GF-D8 (cell line): ENCODE measurements around the gene SH2D5.

Source experiments
- DNase-seq: peaks from one replicate; lab custom pipeline; 2025; lab: John Stamatoyannopoulos, UW

Gene SH2D5

DNA sequence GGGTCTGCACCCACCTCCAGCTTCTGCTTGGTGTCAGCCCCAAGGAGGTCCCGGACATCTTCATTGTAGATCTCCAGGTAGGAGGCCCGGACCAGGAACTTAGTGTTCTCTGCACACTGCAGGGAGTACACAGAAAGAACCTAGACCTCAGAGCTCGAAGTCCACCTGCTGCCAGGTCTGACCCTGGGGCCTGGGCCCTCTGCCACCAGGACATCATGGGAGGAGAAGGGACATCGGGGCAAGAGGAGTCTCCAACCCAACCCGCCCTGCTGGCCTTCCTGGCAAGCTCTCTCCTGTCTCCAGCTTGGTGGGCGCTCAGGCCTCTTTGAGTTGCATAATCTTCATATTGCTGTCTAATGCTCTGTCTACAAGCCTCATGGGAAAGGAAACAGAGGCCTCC is 19.1 kb downstream of the SH2D5 start:
- DNase-seq: no peak

DNA sequence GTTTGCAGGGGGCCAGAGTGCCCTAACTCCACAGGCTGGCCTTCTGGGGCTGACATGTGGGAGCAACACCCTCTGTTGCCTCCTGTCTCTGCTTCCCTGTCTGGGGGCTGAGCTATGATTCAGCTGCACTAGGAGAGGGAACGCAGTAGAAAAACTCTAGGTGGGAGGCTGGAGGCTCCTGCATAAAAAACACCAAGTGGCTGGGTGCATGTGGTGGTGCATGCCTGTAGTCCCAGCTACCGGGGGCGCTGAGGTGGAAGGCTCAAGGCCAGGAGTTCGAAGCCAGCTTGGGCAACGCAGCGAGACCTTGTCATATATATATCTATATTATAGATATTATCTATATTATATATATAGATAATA is 20.3 kb downstream of the SH2D5 start:
- no peak for DNase-seq

DNA sequence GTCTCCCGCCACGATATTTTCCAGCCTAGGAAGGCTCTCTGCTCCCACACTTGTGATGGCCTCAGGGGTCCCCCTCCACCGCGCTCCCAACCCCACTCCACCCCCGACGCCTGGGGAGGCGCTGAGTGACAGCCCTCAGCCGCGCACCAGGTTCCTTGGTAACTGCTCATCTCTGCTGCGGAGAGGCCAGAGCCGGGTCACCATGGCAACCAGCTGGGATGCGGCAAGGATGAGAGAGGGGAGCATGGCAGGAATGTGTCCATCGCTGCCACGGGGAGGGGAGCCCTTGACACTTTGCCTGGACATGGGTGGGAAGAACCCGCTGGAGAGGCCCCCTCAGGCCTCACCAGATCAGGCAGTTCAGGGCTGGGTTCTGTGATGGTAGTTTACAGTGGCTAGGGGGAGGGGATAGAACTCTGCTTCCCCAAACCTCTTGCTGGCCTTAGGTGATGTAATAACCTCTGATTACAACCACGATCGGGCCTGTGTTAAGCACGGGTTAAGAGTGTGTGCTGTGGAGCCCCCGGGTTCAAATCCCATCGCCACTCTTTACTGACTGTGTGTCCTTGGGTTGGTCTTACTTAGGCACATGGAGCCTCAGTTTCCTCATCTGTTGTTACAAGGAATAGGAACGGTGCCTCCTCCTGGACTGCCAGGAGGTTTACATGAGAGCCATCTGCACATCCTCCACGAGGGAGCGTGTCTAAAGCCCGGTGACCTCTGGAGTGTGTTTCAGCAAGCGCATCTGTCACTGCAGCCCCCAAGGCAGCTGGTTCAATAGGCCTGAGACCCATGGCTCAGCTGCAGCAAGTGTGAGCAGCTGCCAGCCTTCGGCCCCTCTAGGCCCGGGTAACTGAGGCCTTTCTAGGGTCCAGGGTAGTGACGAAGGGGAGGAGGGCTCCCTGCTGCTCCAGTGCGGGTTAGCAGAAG is 21.0 kb downstream of the SH2D5 start:
- DNase-seq: no peak

DNA sequence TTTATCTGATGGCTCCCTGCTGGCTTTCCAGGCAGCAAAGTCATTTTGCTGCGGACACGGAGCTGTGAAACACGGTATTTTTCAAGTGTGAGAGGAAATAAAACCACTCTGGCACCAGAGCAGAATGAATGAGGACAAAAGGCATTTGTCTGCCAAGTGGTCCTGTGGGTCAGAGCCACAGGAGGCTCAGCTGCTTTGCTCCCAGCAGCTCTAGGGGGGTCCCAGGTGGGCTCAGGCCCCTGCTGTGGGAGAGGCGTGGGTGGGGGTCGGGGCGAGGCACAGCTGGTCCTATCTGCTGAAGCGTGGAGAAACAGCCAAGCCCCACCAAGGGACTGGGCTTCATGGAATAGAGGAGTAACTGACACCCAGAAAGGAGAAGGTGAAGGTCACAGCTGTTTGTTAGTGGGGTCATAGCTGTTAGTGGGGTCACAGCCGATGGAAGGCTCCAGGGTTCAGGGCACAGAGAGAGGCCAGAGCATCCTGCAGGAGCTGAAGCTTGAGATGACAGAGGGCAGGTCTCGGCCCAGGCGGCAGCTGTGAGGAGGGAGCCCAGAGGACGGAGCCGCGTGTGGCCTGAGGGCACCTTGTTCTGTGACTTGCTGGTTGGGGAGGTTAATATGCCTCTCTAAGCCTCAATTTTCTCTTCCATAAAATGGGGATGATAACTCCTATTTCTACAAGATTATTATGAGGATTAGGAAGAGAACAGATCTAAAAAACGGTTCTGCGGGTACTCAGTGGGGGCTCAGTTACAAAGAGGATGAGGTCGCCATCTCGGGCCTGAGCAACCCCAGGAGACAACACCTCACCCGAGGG is 21.8 kb downstream of the SH2D5 start:
- DNase-seq: no peak

DNA sequence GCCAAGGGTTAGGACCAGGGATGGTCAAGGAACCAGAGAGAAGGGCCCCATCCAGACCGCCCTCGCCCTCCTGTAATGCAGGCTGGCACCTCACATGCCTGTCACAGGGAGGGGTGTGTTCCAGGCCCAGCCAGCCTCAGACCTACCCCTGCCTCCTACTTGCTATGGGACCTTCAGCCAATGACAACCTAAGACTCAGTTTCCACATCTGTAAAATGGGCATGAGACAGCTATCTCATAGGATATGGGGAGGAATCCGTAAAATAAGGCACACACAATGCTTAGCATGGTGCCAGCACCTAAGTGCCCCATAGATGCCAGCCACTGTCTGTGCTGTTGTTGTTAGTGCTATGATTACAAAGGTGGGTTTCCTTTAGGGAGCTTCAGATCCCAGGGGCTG is 22.6 kb downstream of the SH2D5 start:
- DNase-seq: no peak

DNA sequence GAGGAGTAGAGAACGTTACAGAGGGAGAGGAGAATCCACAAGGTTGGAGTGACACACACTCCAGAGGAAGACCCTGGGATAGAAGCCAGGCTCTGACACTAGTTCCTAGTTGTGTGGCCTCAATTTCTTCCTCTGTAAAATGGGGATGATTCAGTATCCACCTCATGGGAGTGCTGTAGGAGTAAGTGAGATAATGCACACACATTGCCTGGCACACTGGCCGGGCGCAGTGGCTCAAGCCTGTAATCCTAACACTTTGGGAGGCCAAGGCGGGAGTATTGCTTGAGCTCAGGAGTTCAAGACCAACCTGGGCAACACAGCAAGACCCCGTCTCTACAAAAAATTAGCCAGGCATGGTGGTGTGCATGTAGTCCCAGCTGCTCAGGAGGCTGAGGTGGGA is 23.6 kb downstream of the SH2D5 start:
- DNase-seq: no peak

DNA sequence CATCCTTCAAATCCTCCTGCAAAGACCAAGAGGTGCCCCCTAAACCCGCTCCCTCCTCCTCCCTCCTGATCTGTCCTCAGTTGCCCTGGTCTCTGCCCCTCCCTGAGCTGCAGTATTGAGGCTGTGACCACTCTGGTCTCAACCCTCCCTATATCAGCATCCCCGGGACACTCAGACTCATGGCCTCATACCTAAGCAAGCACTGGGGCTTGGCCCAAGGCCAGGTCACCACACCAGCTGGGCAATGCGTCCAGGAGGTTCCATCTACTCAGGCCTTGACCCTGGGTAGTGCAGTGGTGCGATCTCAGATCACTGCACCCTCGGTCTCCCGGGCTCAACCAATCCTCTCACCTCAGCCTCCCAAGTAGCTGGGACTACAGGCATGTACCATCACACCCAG is 24.4 kb downstream of the SH2D5 start:
- DNase-seq: no peak

DNA sequence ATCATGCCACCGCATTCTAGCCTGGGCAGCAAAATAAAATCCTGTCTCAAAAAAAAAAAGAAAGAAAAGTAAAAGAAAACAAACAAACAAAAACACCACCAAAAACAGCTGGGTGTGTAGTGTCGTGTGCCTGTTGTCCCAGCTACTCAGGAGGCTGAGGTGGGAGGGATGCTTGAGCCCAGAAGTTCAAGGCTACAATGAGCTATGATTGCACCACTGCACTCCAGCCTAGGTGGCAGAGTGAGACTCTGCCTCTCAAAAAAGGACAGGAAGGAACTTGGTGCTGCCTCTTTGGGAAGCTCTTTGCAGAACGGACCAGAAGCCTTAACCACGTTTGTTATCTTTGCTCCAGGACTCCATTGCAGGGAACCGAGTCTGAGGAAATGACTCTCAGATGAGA is 25.7 kb downstream of the SH2D5 start:
- DNase-seq: no peak

DNA sequence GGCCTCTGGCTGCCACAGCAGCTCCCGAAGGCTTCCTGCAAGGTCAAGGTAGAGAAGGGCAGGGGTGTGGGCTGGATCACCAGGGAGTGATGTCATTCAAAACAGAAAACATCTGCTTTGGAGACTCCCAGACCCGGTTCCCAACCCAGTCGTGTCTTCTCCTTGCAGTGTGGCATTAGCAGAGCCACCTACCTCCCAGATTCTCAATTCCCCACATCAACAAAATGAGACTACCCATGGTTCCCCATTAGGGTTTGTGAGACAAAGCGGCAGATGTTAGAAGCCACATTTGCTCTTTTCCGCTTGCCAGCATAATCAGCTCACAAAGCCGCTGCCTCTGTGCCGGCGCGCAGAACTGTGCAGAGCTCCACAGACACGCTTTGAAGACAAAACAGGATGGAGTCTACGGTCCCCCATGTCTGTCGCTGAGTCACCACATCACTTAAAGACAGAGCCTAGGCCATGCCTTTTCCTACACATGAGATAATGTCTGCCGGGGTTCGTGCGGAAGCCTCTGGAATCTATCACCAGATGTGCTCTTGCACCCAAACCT is 27.2 kb downstream of the SH2D5 start:
- no peak for DNase-seq

DNA sequence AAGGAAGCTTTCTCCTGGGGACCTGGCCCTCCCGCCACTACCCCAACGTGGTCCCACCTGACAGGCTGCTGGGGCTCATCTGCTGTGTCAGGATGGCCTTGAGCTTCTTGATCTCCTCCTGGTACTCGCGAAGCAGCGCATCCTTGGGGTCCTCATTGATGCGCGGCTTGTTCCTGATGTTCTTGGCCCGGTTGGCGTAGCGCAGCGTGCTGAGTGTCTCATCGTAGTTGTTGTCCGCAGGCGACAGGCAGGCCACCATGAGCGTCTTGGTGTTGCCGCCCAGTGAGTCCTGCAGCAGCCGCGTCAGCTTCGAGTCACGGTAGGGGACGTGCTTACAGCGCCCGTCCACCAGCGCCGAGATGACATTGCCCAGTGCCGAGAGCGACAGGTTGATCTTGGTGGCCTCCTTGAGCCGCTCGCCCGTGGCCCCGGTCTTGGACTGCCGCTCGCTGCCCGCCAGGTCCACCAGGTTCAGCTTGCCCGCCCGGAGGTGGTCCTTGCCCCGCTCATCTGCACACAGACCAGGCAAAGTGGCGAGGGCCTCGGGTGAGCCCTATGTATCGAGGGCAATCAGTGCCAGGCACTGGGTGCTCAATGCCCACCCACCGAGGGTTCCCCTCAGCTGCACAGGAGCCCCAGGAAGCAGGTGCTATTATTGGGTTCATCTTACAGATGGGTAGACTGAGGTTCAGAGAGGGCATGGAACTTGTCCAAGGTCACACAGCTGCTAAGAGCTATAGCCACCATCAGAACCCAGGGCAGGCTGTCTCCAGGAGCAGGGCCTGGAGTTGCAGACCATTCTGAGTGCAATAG is 27.9 kb downstream of the SH2D5 start:
- DNase-seq: no peak

DNA sequence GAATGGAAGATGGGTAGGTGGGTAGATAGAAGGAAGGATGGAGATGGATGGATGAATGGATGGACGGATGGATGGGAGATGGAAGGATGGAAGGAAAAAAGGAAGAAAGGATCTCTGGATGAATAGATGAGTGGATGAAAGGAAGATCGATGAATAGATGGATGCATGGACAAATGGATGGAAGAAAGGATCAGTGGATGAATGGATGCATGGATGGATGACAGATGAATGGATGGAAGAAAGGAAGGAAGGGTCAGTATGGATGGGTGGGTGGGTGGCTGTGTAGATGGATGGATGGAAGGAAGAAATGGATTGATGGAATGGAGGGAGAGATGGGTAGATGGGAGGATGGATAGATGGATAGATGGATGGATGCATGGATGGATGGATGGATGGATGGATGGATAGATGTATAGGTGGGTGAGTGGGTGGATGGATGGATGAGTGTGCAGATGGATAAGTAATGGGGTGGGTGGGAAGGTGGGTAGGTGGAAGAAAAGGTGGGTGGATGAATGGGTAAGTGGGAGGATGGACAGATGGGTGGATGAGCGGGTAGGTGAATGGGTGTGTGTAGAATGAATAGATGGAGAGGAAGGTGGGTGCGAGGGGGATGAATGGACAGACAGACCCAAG is 29.3 kb downstream of the SH2D5 start:
- DNase-seq: no peak

DNA sequence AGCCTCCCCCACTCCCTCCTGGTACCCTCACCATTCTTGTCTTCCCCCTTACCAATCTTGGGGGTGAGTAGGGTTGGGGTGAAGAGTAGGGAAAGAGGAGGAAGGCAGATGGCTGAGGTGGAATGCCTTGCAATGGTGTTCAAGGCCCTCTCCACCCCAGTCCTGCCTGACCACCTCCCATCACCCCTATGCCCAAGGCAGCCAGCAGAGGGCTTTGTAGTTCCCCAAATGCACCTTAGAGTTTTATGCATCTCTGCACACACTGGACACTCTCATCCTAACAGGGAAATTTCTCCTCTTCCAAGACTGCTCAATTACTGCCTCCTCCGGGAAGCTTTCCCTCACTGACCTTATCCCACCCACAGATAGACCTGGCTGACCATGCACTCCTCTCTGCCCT is 30.1 kb downstream of the SH2D5 start:
- DNase-seq: no peak

DNA sequence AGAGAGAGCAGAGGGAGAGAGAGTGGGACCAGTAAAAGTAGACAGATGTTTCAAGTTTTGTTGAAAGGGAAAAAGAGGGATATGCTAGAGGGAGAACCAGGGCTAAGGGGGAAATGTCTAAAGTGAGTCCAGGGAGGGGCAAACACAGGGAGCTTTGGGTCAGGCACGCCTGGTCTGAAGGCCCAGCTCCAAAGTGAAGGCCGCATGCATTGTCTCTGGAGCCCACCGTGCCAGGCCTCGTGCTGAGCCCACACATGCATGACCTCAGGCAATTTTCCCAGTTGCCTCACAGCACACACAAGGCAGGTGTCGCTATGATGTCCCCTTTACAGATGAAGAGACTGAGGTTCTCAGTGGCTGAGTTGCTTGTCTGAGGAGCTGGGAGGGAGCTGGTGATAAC is 30.7 kb downstream of the SH2D5 start:
- DNase-seq: no peak

DNA sequence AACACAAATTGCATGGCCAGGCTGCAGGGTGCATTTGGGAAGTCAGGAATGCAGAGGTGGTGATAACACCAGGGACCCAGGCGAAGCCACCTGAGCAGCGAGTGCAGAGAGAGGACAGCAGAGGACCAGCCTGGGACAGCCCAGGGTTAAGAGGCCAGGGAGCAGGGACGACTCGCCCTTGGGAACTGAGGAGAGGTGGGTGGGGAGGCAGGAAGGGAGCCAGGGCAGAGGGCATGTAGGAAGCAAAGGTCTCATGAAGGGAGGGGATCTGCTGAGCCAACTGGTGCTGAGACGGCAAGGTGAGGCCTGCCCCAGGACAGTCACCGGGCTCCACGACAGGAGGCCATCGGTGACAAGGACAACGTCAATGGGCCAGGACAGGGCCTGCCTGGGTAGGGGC is 31.1 kb downstream of the SH2D5 start:
- no peak for DNase-seq

DNA sequence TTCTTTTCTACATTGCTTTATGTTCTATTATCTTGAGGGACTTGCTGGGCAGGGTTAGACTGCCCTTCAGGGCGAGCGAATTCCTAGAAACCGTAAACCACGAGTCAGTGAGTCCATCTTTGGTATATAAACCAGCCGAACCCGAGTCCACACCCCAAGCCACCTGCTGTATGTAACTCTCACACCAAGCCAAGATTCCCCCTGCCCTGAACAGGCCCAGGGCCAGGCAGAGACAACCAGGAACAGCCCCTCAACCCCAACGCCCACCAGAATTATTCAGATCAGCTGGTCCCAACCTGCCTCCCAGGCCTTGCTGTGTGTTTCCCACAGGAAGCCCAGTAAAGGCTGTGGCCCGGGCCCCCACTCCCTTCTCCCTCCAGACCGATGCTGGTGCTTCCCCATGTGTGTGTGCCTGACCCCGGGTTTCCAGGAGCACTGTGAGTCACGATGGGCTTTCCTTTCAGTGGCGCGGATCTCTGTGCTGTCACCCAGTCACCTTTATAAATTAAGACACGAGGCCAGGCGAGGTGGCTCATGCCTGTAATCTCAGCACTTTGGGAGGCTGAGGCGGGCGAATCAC is 31.8 kb downstream of the SH2D5 start:
- no peak for DNase-seq

DNA sequence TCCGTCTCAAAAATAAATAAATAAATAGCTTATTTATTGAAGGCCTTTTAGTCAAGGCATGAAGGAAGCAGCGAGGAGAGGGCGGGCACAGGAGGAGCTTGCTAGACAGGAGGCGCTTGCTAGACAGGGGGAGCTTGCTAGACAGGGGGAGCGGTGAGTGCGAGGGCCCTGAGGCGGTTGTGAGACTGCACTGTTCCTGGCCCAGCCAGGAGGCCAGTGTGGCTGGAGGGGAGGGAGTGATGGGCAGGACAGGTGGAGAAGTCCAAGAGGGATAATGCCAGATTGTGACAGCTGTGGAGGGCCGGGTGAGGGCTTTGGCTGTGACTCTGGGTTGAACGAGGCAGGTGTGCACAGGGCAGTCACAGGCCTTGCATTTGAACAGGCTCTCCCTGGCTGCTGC is 32.9 kb downstream of the SH2D5 start:
- no peak for DNase-seq

DNA sequence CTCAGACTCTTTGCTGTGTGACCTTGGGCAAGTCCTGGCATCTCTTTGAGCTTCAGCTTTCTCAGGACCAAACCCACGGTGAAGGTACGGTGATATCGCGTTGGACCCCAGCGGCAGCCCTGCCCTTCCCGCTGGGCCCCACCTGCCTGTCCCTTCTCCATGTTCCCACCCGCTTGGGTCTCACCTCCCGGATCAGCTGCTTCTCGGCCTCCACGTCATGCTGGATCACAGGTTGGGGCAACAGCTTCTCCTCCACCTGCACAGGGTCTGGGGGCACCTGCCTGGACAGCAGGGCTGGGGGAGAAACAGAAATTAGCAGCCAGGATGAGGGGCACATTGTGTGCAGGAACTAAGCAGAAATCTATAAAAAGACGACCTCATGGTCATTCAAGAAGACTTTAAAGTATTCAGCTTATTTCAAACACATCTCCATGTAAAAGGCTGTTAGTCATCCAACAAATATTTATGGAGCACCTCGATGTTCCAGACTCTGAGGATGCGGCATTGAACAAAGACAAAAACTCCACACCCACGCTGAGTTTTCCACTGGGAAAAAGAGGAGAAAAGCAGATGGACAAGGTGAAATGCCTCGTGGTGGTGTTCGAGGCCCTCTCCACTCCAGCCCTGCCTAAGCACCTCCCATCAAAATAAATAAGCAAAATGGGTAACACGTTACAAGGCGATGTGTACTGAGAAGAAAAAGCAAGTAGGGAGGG is 34.1 kb downstream of the SH2D5 start:
- DNase-seq: no peak

DNA sequence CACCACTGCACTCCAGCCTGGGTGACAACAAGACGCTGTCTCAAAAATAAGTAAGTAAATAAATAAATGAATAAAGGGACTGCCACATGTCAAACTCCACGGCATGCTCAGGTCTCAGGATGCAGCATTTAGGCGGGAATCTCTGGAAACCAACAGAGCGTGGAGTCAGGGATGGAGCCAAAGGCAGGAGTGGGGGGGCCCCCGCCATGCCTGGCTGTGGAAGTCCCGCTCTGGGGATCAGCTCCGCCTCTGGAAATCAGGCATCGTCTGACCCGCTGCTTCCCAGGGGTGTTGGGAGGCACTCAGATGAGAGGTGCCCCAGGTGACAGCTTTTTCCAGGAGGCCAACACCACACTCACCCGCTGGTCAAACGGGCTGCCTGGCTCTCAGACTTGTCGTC is 34.9 kb downstream of the SH2D5 start:
- DNase-seq: no peak

DNA sequence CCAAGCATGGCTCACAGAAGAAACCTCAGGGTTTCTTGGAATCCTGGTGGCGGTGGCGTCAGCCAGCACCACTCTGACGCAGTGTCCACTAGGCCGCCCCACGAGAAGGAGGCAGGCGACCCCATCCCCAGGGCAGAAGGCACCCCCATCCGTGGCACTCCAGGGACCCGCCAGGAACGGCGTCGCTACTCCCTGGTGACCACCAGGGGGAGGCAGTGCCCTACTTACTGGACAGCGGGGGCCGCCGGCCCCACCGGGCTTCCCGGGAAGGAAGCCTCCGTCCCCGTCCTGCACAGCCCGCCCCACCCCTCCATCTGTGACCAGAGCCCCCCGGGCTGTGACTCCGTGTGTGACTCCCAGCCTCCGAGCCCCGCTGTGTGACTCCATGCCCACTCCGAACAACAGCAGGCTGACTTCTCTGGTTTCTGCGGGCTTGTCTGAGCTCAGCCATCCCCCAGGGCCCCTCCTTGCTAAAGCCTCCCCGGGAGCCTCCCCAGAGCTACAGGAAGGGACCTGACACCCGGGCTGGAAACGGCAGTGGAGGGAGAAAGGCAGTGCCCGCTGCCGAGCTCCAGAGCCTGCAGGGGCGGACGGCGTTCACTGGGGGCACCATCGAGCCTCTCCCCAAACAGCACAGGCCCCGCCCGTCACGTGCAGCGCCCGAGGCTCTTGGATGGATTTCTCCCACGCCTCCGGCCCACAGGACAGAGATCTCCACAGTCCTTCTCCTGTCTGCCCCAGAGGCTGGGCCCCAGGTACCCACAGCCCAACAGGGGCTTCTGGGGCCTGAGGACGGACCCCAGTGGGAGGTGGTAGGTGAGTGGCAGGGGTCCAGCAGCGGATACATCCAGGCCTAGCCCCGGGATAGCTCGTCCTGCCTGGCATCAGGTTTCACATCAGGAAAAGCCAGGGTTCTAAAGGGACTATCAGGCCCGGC is 35.8 kb downstream of the SH2D5 start:
- DNase-seq: peak; percentile 35

DNA sequence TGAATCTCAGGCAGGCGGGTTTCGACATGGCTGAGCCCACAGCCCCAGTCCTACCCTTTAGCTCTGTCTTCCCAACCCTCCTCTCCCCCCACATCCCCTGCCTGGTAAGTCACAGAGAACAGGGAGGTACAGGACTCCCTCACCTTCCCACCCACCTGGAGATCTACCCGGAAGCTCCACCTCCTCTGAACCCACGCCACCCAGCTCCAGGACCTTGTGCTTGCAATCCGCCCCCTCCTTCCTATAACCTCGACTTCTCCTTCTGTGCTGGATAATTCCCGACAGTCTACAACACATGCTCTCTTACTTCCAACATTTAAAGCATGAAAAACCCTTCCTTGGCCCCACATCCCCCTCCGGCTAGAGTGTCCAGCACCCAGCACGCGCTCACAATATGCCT is 37.0 kb downstream of the SH2D5 start:
- no peak for DNase-seq
